ENCODE results near the gene SIRT7.

The SIRT7 gene

GRCh38 chr17:81865358-81865732, 52.6 kb downstream of the SIRT7 start:
- no peak for DNase-seq (ENCODE audit: low read depth in 2 of 2)

DNA sequence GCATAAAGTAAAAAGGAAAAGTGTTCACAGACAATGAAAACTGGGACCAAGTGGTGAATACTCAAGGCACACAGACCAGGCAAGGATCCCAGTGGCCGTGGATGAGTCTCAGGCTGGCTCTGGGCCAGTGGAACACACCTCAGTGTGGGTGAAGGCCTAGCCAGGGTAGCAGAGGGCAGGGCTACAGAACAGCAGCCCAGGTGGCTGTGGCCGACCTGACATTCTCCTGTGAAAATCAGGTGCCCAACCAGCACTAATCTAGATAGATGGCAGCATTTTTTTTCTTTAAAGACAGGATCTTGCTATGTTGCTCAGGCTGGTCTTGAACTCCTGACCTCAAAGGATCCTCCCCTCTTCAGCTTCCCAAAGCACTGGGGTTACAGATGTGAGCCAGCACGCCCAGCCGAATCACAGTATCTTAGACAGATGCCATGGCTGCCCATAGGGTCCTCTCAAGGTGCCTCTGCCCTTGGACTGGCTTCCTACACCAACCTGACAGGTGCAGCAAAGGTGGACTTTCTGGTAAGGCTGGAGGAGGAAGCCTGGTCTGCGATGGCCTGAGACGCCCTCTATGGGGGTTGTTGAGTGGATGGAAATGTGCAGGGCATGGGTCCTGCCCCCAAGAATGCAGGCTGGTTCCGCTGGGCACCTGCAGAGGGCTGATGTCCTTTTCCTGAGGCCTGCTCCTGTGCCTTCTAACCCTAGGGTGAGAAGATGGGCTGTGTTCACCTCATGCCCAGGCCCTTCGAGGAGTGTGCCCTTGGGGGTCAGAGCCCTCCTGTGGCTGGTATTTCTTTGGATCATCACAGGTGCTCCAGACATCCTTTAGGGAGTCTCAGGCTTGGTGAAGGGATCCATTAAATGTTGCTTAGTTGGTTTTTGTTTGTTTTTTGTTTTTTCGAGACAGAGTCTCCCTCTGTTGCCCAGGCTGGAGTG, 53.9 kb downstream of the SIRT7 start:
- no peak for DNase-seq (ENCODE audit: low read depth in 2 of 2)

GRCh38 chr17:81863123-81863675, 54.8 kb downstream of the SIRT7 start:
- no peak for DNase-seq (ENCODE audit: low read depth in 2 of 2)
